Measurements from ENCODE around the gene CXXC4.

Gene CXXC4

GRCh38 chr4:104447294-104447693, 47.4 kb downstream of the CXXC4 start:
- TF ChIP-seq, protein P1, sequence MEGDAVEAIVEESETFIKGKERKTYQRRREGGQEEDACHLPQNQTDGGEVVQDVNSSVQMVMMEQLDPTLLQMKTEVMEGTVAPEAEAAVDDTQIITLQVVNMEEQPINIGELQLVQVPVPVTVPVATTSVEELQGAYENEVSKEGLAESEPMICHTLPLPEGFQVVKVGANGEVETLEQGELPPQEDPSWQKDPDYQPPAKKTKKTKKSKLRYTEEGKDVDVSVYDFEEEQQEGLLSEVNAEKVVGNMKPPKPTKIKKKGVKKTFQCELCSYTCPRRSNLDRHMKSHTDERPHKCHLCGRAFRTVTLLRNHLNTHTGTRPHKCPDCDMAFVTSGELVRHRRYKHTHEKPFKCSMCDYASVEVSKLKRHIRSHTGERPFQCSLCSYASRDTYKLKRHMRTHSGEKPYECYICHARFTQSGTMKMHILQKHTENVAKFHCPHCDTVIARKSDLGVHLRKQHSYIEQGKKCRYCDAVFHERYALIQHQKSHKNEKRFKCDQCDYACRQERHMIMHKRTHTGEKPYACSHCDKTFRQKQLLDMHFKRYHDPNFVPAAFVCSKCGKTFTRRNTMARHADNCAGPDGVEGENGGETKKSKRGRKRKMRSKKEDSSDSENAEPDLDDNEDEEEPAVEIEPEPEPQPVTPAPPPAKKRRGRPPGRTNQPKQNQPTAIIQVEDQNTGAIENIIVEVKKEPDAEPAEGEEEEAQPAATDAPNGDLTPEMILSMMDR (conservative IDR thresholded peaks at IDR 0.05; ENCODE audit: low read depth, low read length), result no peak
- peak overlapping the region; percentile 2 for H3K4me3 ChIP-seq (ENCODE audit: low read length)
- no peak for DNase-seq (ENCODE audit: low read depth)

DNA sequence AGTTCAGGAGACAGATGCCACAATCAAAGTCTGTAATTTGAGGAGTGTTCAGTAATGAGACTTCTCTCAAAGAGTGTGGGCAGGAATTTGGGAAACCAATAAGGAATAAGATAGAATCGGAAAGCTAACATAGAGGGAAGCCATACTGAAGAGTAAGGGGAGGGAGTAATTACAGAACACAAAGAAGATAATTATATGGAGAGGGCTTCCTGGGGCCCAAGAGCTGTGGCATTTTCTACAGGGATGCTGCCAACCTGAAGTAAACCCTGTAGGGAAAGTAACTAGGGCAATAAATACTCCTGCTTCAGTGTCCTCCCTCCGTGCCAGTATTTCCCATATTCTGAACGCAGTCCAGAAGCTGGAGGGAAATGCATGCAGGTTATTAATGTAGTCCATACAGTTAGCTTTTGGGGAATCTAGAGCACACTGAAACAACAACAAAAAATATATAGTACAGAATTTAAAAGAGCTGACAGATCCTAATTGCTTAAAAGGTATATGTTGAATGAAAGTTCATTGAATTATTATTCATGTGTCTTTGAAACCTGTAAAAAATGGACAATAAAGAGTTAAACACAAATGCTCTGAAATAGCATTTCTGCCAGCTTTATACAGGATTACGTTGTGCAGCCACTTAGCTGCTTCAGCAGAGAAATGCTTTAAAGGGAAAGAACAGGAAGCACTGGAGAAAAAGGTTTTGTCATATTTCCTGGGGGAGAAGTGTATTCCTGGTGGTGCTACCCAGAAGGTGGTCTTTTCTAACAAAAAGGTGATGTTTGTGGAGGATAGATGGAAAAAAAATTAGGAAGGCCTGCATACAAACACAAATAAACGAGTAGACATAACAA, 48.0 kb downstream of the CXXC4 start:
- peak overlapping the region; percentile 2 for H3K4me3 ChIP-seq (ENCODE audit: low read length)
- DNase-seq (ENCODE audit: low read depth), result no peak
- TF ChIP-seq, protein P1 (conservative IDR thresholded peaks at IDR 0.05; ENCODE audit: low read depth, low read length), result no peak

- TF ChIP-seq, protein P1 (conservative IDR thresholded peaks at IDR 0.05; ENCODE audit: low read depth, low read length), result no peak
- H3K4me3 ChIP-seq (ENCODE audit: low read length), result no peak overlapping the region
- DNase-seq (ENCODE audit: low read depth), result no peak
Measured at GRCh38 chr4:104444685-104445084, 50.0 kb downstream of the CXXC4 start.

DNA sequence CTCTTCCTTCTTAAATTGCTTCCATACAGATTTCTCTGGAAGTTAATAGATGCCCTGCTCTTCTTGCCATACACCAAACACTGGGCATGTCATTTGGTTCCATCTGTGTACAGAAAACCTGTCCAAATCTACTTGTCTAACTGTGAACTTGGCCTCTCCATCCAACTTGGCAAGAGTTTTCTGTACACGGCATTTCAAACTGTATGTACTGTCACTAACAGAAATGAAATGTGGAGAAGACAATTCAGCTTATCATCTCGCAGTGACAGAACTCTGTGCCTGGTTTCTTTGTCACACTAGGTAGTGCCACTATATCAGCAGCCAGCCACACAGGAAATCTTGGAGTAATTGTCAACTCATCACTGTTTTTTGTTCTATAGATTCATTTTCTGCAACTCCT, 58.2 kb downstream of the CXXC4 start:
- DNase-seq (ENCODE audit: low read depth), result no peak
- TF ChIP-seq, protein P1 (conservative IDR thresholded peaks at IDR 0.05; ENCODE audit: low read depth, low read length), result no peak
- H3K4me3 ChIP-seq (ENCODE audit: low read length), result no peak overlapping the region

GRCh38 chr4:104429150-104429741, 65.4 kb downstream of the CXXC4 start:
- peak; percentile 68 for DNase-seq (ENCODE audit: low read depth)
- H3K4me3 ChIP-seq (ENCODE audit: low read length), result no peak overlapping the region
- TF ChIP-seq, protein P1 (conservative IDR thresholded peaks at IDR 0.05; ENCODE audit: low read depth, low read length), result no peak

- H3K4me3 ChIP-seq (ENCODE audit: low read length), result no peak overlapping the region
- DNase-seq (ENCODE audit: low read depth), result no peak
- TF ChIP-seq, protein P1 (conservative IDR thresholded peaks at IDR 0.05; ENCODE audit: low read depth, low read length), result no peak
Measured at GRCh38 chr4:104425948-104426347, 68.7 kb downstream of the CXXC4 start.

- DNase-seq (ENCODE audit: low read depth), result no peak
- TF ChIP-seq, protein P1 (conservative IDR thresholded peaks at IDR 0.05; ENCODE audit: low read depth, low read length), result no peak
Measured at GRCh38 chr4:104424989-104425388, 69.7 kb downstream of the CXXC4 start.

More at GRCh38 chr4:104424989-104425388, 69.7 kb downstream of the CXXC4 start:
- H3K4me3 ChIP-seq (ENCODE audit: low read length), result peak overlapping the region; percentile 50

Data from retinal pigment epithelial cell (primary cell).